CD4-positive, alpha-beta T cell treated with Interleukin-17A for 1 hour (primary cell): Measurements from ENCODE around the gene GRID2IP.

Experiments
- DNase-seq: peaks from one replicate; pipeline ENCODE4 v3.0.0-alpha.2; 2020

Gene GRID2IP

DNA sequence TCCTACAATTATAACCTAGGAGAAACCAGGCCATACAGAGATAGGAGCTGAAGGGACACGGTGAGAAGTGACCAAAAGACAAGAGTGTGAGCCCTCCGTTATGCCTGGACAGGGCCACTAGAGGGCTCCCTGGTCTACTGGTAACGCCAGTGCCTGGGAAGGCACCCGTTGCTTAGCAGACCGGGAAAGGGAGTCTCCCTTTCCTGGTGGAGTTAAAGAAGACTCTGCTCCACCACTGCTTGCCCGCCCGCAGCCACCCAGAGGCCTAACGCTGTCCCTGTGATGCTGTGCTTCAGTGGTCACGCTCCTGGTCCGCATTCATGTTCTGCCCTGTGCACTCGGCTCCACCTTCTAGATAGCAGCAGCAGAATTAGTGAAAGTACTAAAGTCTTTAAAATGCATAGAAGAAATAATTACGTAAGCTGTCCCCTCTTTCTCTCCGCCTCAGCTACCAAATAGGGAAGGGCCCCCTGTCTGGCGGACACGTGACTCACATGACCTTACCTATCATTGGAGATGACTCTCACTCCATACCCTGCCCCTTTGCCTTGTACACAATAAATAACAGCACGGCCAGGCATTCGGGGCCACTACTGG is 34.8 kb downstream of the GRID2IP start:
- DNase-seq: peak; percentile 72

DNA sequence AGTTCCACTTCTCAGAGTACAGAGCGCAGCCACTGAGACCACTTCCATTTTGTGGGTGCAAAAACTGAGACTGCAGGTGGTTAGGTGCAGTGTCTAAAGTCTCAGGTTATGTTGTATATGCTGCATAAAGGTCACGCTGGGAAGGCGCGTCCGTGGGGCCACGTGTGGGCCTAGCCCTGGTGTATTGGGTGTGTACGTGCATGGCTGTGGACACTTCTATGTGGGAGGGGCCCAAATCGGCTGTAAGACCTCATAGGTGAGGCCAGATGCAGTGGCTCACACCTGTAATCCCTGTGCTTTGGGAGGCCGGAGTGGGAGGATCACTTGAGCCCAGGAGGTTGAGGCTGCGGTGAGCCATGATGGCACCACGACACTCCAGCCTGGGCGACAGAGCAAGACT is 37.7 kb downstream of the GRID2IP start:
- no peak for DNase-seq

DNA sequence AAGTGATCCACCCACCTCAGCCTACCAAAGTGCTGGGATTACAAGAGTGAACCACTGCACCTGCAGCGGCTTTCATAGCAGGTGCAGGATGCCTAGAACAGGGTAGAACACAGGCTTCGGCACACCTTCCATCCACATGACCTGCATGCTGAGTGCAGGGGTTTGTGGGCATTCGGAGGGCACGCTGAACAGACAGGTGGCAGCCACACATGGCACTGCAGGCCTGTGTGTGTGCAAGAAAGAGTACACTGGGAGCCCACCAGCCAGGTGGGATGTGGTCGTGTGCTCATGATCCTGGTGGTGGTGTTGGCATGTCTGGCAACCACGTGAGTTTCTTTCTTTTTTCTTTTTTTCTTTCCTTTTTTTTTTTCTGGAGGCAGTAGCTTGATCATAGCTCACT is 38.4 kb downstream of the GRID2IP start:
- no peak for DNase-seq

DNA sequence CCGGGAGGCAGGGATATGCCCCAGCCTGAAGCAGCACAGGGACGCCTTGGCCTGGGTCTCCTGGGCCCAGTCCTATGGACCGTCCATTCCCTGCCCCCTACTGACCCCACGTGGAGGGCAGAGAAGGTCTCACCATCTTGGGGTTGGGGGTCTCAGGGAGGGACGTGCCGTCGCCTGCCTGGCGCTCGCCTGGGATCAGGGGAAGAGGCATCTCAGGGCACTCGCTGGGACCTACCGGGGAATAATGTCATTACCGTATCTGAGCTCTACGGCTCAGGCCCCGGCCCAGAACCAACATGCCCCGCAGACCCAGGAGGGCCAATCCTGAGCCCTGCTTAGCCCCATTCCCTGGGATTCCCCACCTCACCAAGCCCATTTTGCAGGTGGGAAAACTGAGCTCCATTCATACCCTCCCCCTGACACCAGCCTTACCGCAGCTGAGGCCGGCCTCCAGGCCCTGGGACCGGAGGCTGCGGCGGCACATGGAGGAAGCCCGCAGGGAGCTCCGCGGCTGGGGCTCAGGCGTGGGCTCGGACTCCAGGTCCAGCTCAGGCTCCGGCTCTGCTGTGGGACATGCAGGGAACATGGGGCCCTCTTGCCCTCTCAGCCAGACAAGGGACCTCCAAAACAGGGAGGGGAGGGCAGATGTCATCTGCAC is 40.7 kb downstream of the GRID2IP start:
- DNase-seq: no peak

DNA sequence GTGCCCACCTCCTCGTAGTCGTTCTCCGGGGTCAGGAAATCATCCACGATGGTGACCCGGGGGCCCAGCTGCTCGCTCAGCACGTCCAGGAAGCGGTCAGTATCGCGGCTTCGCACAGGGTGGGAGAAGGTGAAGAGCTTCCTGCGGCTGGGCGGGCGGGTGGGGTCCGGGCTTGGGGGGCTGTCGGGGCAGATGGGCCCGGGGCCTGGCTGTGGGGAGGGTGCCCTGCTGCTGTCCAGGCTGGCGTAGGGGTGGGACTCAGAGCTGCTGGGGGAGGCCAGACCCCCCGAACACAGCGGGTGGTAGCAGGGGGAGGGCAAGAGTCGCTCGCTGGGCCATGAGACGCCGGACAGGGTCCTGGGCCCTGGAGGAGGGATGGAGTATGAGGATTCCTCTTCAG is 42.3 kb downstream of the GRID2IP start:
- DNase-seq: no peak

DNA sequence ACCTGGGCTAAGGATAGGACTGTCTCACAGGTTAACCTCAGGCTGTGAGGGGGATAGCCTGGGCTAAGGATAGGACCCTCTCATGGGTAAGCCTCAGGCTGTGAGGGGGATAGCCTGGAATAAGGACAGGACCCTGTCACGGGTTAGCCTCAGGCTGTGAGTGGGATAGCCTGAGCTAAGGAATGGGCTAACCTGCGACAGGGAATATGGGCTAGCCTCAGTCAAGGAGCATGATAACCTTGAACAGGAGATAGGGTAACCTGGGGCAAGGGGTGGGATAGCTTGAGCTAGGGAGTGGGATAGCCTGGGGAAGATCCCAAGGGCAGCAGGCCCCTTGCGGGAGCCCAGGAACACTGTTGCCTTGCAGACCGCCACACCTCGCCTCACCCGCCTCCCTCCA is 42.7 kb downstream of the GRID2IP start:
- DNase-seq: no peak

DNA sequence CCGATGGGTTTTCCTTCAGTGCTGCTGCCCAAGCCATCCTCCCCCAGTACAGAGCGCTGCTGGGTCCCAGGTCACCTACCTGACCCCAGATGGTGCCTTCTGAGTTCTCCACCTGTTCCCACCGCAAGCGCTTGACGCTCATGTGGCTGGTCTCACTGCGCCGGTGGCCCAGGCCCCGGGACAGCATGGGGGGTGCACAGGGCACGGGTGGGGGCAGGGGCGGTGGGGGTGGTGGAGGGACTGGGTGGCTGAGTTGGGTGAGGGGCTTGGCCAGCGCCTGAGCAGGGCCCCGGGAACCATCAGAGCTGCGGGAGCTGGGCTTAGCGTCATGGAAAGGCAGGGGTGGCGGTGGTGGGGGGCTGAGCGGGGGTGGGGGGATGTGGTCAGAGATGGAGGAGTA is 43.4 kb downstream of the GRID2IP start:
- DNase-seq: no peak

DNA sequence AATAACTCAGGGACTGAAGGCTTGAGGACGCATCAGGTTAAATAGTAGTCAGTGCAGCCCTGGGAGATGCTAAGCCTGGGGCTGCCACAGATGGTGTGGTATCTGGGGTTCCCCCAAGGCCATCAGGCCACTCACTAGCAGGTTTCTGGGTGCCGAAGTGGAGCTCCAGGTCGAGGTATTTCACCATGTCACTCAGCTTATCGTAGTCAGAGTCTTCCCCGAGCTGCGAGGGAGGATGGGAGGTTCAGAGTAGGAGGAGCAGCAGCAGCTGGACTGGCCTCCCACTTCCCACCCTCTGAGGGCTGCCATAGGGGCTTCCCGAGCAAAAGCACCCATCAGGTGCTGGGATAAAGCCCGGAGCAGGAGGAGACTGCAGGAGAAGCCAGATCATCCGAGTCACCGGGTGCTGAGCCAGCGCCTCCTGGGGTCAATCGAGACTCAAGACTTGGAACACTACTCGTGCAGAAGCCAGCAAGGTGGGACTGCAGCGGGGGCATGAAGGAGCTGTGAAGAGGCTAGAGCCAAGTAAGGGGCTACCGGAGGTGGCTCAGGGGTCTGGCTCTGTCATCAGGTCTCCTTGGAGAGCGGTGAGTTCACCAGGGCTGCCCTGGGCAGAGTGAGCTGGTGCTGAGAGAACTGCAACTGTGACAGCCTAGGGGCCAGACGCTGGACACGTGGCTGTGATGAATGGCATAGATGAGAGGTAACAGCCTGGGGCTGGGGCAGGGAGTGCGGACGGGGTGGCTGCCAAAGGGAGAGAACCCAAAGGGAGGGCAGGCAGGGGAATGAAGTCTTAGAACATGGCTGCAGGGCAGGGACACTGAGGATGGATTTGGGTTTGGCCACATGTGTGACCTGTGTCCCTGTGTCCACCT is 45.3 kb downstream of the GRID2IP start:
- no peak for DNase-seq

DNA sequence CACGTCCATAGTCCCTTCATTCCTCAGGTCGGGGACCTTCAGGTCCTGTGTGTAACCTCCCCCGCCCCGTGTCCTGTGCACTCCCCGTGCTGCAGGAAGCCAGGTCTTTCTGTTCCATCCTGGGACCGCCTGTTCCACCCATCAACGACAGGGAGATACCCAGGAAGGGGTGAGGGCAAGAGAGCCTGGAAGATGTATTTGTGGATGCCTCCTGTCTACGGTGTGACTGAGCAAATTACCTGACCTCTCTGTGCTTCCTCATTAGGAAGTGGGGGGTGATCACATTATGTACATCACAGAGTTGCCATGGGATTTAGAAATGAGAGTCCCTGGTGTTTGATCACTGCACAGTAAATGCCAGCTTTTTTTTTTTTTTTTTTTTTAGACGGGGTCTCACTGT is 46.3 kb downstream of the GRID2IP start:
- no peak for DNase-seq

DNA sequence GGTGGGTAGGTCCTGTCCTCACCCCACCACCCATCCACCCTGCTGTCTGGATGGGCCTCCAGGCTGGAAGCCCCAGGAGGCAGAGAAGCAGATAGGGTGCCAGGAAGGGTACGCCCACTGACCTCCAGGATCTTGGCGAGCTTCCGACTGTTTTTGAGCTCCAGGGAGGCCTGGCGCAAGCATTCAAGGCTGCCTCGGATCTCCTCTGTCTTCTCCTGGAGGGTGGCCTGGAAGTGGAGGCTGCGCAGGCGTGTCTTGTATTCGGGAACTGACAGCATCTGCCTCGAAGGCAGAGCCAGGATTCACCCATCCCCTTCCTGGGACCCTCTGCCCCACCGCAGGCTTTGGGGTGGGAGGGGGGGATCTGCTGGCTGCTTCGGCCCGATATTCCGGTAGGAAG is 48.4 kb downstream of the GRID2IP start:
- DNase-seq: no peak

DNA sequence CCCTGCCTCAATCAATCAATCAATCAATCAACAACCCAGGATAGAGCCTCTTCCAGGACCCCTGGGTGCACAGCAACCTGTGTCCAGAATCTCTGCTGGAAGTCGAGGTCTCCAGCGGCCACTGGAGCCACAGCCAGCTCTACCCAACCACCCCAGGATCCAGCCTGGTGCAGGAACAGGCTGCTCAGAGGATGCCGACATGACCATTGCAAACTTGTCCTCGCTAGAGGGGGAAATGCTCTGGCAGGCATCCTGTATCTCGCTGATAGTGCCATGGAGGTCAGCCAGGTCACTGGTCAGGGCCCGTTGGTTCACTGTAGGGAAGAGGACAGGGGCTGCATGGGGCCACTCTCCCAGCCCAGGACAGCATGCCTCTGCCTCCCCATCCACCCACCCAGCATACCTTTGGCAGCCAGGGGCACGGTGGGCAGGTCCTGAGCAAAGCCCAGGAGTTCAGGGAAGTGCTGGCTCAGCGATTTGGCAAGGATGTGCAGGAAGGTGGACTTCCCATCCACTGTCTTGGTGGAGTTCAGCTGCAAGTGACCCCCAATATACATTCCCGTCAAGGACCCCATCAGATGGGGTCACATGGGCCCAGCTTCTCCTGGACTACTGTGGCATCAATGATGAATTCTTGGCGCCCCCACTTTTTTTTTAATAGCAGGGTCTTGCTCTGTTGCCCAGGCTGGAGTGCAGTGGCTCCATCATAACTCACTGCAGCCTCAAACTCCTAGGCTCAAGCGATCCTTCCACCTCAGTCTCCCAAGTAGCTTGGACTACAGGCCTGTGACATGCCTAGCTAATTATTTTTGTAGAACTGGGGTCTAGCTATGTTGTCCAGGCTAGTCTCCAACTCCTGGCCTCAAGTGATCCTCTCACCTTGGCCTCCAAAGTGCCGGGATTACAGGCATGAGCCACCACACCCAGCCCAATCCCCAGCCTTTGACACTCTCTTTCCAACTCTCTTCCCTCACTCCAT is 49.4 kb downstream of the GRID2IP start:
- no peak for DNase-seq

DNA sequence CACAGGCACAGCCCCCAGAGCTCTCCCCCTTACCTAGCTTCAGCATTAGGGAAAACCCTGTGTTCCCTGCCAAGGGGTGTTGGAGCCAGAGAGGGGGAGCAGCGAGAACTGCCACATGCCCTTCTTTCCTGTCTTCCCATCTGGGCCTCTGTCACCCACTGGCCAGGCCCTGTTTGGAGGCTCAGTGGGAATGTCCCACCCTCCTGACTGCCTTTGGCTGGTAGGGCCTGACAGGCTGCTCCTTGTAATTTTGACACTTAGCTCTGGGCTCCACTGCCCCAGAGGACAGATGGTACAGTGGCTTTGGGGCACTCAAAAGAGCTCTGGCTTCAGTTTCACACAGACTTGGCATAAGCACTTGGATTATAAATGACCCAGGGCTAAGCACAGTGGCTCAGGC is 50.6 kb downstream of the GRID2IP start:
- DNase-seq: no peak

DNA sequence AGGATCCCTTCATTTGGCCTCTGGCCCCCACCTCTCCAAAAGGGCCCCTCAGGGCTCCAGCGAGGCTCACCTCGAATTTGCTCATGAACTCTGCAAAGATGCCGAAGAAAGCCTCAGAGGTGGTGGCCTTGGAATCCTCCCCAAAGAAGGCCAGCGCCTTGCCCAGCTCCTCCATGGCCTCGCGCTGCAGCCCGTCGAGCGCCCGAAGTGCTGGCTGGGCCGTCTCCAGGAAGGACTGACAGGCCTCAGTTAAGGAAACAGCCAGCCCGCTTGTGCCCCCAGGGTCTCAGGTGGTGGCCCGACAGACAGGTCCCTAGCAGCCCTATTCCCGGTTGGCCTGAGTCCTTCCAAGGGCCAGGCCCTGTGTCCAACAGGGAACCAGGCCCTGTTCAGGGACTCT is 53.3 kb downstream of the GRID2IP start:
- no peak for DNase-seq

DNA sequence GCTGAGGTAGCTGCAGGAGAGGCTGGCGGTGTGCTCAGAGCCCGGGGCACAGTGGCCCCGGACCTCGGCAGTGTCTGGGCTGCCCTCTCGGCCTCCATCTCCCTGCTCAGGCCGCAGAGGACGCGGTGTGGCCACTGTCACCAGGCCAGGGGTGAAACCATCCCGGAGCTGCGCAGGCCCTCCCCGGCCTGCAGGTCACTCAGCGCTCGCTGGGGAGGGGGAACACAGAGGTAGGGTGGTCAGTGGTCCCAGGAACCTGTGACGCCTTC is 53.7 kb downstream of the GRID2IP start:
- no peak for DNase-seq

DNA sequence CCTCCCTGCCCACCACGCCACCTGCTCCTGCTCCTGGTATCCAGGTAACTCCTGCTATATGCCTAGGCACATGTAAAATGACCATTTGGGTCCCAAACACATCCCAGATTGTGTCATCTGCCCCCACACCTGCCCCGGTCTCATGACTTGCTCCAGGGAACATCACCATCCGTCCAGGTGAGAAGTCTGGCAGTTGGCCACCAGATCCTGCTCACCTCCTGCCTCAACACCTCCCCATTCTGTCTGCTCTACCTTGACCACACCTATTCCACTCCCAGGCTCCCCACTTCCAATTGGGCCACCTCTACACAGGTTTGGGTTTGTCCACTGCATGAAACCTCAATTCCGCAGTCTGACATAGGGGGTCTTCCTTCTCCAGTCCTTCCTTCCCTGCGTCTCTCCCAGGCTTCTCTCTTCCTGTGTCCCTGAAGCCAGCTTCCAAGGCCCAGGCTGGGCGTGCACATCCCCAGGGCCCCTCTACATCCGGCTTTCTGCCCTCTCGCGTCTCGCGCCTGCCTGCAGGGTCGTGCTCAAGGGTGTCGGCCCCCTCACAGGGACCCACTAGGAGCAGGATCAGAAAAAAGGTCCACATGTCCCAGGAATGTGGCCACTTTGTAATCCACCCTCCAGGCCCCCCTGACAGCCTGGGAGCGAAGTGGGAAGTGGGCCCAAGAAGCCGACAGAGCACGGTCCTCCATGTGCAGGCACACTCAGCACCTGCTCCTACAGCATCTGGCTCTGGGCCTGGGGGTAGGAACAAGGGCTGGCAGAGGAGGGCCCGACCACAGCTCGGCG is 54.2 kb downstream of the GRID2IP start:
- no peak for DNase-seq

DNA sequence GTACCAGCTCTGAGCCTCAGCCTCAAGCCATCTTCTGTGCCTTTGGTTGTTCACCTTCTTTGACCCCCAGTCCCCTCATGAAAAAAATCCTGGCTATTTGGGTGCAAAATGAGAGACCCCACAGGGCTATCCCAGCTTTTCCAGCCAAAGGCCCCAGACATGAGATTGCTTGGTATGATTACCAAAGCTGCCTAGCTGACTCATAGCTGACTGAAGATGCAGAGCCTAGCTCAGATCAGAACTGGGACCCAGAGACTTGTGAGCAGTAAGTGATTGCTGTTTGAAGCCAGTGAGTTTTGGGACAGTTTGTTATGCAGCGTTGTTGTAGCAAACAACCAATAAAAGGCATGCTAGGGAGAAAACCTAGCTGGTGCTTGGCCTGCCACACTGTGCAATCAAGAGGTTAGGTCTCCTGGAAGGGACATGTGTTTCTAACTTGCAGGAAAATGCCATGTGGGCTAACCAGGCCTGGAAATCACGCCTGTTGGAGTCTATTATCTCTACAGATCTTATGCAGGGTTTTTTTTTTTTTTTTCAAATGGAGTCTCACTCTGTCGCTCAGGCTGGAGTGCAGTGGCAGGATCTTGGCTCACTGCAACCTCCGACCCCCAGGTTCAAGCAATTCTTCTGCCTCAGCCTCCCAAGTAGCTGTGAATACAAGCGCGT is 55.5 kb downstream of the GRID2IP start:
- DNase-seq: no peak

DNA sequence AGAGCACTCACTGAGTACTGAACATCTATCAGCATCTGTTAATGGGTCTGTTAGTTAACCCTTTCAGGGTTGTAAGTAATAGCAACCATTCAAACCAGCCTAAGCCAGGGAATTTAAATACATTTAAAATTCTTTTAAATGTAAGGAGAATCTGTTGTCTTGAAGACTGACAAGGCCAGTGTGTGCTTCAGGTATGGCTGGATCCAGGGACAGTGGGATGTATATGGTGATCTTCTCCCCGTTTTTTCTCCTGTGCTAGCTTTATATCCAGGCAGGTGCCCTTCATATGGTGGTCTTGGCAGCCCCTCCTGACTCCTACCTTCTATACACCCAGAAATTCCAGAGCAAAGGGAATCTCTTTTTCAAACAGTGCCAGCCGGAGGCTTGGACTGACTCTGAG is 56.9 kb downstream of the GRID2IP start:
- no peak for DNase-seq

DNA sequence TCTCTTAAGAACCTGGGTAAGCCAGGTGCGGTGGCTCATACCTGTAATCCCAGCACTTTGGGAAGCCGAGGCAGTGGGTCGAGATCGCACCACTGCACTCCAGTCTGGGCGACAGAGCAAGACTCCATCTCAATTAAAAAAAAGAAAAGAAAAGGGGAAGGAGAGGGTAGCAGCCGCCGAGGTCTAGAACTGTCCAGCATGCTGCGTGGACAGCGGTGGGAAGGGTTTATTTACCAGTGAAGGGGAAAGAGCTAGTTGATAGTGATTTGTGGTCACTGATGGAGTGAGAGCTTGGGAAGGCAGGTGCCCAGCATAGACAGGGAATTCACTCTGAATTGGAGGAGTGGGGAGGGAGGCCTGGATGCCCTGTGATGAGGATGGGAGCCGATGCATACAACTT is 60.1 kb downstream of the GRID2IP start:
- no peak for DNase-seq

DNA sequence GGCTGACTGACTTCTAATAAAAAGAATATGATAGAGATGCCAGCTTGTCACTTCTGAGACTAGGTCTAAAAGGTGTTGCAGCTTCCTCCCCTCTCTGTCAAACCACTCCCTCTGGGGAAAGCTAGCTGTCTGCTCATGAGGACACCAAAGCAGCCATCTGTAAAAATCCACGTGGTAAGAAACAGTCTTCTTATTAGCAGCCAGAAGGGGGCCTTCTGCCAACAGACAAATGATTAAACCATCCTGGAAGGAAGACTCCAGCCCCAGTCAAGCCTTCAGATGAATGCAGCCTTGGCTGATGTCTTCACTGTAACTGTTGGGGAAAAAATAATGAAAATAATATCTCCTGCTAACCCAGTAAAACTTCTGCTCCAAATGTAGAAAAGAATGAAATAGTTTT is 61.6 kb downstream of the GRID2IP start:
- DNase-seq: no peak

DNA sequence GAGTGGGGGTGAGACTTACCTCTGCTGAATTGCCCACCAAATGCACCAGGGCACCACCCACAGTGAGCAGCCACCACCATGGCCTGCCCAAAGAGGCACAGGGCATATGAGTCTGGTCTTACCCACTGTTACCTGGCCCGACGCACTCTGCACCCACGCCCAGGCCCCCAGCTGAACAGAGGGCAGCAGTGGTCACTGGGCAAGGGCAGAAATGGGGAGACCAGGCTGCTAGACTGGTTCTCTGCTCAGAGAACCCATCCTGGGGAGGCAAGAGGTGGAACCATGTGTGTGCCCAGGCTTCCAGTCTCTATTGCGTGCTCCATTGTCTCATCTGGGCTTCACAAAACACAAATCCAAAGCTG is 64.1 kb downstream of the GRID2IP start:
- DNase-seq: no peak

DNA sequence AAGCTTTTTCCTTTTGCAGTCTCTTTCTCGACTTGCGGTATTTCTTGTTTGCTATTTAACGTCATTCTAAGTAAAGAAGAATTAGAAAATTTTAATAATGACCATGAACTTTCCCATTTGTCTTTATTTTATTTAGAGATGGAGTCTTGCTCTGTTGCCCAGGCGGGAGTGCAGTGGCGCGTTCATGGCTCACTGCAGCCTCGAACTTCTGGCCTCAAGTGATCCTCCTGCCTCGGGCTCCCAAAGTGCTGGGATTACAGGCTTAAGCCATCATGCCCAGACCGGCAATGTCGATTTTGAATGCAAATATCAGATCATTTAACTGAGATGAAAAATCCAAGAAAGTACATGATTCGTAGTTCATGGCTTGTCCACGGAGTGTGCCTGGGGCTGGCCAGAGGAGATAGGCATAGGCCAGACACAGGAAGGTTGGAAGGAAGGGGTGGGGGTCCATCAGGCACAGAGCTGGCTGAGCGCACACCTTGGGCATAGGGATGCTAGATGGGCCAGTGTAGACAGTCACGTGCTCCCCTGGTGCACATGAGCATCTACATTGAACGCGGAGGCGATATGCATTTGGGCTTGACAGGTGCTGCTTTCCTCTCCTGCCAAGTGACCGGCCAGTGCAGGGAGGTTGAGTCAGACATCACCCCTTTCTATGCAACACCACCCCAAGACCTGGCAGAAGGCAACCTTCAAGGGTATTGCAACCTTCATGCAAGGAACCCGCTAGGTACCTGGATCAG is 64.7 kb downstream of the GRID2IP start:
- DNase-seq: no peak
